ENCODE data around the gene SAMM50.

The SAMM50 gene

DNA sequence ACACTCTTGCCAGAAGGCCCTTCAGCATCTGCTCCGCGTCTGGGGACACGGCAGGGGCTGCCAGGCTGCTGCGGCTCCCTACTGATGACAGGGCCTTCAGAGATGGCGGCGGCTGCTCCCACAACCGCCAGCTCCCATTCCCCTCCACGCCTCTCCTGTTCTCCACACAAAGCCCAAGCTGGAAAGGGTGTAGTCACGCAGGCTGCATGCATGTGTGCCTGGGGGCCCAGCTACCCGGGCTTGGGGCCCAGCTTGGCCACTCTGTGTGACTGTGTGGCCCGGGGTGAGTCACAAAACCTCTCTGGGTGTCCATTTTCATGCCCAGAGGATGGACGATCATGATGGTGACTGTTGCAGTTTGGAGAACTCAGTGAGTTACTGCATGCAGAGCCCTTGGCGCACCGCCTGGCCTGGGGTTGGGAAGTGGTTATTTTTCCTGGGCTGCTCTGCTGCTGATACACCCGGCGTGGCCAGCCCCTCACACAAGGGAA, 37.1 kb downstream of the SAMM50 start:
- H4K20me1 ChIP-seq (ENCODE audit: insufficient read depth, low read length) = no peaks in the 10 kb centered on the region
- no peak for DNase-seq
- no peak overlapping the region for H3K4me3 ChIP-seq (ENCODE audit: low read length)
- H3K9ac ChIP-seq (ENCODE audit: low read length) = no peak overlapping the region
- no peaks in the 10 kb centered on the region for H3K9me2 ChIP-seq (replicated peaks; ENCODE audit: insufficient read depth, low read length)
- no peaks in the 10 kb centered on the region for H3K36me3 ChIP-seq (replicated peaks; ENCODE audit: insufficient read depth, low read length)
- H3K4me1 ChIP-seq (ENCODE audit: low read length) = no peaks in the 10 kb centered on the region
- H3K27me3 ChIP-seq (replicated peaks; ENCODE audit: insufficient read depth, low read length) = no peaks in the 10 kb centered on the region
- H2AFZ ChIP-seq (ENCODE audit: low read length) = no peak overlapping the region
- H3K4me2 ChIP-seq (ENCODE audit: low read depth, low read length) = no peak overlapping the region
- no peak for TF ChIP-seq EZH2 (optimal IDR thresholded peaks at IDR 0.05; ENCODE audit: low read depth, low read length)
- TF ChIP-seq EZH2phosphoT487 (IDR thresholded peaks at IDR 0.05; ENCODE audit: low read length) = no peak
- TF ChIP-seq, protein P1, sequence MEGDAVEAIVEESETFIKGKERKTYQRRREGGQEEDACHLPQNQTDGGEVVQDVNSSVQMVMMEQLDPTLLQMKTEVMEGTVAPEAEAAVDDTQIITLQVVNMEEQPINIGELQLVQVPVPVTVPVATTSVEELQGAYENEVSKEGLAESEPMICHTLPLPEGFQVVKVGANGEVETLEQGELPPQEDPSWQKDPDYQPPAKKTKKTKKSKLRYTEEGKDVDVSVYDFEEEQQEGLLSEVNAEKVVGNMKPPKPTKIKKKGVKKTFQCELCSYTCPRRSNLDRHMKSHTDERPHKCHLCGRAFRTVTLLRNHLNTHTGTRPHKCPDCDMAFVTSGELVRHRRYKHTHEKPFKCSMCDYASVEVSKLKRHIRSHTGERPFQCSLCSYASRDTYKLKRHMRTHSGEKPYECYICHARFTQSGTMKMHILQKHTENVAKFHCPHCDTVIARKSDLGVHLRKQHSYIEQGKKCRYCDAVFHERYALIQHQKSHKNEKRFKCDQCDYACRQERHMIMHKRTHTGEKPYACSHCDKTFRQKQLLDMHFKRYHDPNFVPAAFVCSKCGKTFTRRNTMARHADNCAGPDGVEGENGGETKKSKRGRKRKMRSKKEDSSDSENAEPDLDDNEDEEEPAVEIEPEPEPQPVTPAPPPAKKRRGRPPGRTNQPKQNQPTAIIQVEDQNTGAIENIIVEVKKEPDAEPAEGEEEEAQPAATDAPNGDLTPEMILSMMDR (IDR thresholded peaks at IDR 0.05; ENCODE audit: low read length) = no peak
- H3K27ac ChIP-seq (ENCODE audit: low read length) = no peak overlapping the region
- H3F3A ChIP-seq (ENCODE audit: insufficient read depth, low read length) = no peaks in the 10 kb centered on the region
- no peaks in the 10 kb centered on the region for H3K79me2 ChIP-seq (ENCODE audit: low read length)
- no peaks in the 10 kb centered on the region for H3K9me3 ChIP-seq (replicated peaks; ENCODE audit: insufficient read depth, low read length)

DNA sequence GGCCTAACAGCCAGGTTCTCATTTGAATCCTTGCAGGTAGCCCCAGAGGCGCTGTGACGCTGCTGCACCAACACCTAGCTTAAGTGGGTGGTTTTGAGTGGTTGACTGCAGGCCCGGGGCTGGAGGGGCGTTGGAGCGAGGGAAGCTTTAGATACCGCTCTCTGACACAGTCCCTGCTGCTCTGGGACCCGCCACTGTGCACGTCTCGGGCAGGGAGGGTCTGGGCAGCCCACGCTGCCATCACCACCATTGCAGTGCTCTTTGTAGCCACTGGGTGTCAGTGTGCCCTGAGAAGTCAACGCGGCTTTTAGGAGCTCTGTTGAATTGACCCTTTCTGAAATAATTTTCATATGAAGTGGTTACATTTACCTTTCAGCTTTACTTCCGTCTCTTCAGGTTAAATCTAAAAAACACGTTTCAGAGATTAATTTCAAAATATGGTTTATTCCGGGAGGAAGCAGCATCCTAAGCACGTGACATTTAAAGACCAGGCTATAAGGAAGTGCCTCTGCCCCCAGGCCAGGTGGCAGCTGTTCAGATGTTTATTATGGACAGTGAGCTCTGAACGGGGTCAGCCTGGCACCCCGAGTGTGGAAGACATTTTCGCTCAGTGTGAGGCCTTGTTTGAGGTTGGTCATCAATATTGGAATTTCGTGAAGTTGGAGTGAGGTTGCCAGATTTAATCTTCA, 38.0 kb downstream of the SAMM50 start:
- no peaks in the 10 kb centered on the region for H3K36me3 ChIP-seq (replicated peaks; ENCODE audit: insufficient read depth, low read length)
- TF ChIP-seq, protein P1 (IDR thresholded peaks at IDR 0.05; ENCODE audit: low read length) = peak; percentile 97
- TF ChIP-seq EZH2phosphoT487 (IDR thresholded peaks at IDR 0.05; ENCODE audit: low read length) = no peak
- H3K9ac ChIP-seq (ENCODE audit: low read length) = no peak overlapping the region

DNA sequence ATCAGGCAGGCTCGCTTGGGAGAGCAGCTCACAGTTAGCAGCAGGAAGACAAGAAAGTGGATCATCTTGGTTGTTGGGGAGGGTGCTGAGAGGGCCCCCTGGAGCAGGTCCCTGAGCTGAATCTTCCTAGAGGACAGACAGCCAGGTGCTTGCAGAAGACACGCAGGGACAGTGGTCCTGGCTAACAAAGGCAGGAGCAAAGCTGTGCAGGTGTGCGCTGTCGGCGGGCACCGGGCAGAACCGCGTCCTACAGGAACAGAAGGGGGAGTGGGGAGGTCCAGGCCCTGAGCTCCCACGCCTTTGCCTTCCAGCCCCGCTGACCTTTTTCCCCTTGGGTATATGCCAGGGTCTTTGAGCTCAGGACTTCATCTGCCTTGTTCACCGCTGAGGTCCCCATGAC, 38.8 kb downstream of the SAMM50 start:
- no peaks in the 10 kb centered on the region for H3K36me3 ChIP-seq (replicated peaks; ENCODE audit: insufficient read depth, low read length)

More for the DNA sequence above, 38.0 kb downstream of the SAMM50 start:
- H3K4me2 ChIP-seq (ENCODE audit: low read depth, low read length) = no peak overlapping the region
- H3K4me3 ChIP-seq (ENCODE audit: low read length) = no peak overlapping the region
- no peak overlapping the region for H3K27ac ChIP-seq (ENCODE audit: low read length)
- no peaks in the 10 kb centered on the region for H3F3A ChIP-seq (ENCODE audit: insufficient read depth, low read length)
- no peaks in the 10 kb centered on the region for H3K9me2 ChIP-seq (replicated peaks; ENCODE audit: insufficient read depth, low read length)
- H3K4me1 ChIP-seq (ENCODE audit: low read length) = no peaks in the 10 kb centered on the region
- H4K20me1 ChIP-seq (ENCODE audit: insufficient read depth, low read length) = no peaks in the 10 kb centered on the region
- no peaks in the 10 kb centered on the region for H3K9me3 ChIP-seq (replicated peaks; ENCODE audit: insufficient read depth, low read length)
- peak; percentile 53 for DNase-seq
- no peaks in the 10 kb centered on the region for H3K79me2 ChIP-seq (ENCODE audit: low read length)
- no peak overlapping the region for H2AFZ ChIP-seq (ENCODE audit: low read length)
- no peaks in the 10 kb centered on the region for H3K27me3 ChIP-seq (replicated peaks; ENCODE audit: insufficient read depth, low read length)

More for the DNA sequence above, 38.8 kb downstream of the SAMM50 start:
- Histone ChIP-seq H3K4me1 (ENCODE audit: low read length) (no peaks in the 10 kb centered on the region), H3K9ac (ENCODE audit: low read length) (no peak overlapping the region), H3K9me2 (replicated peaks; ENCODE audit: insufficient read depth, low read length) (no peaks in the 10 kb centered on the region), H4K20me1 (ENCODE audit: insufficient read depth, low read length) (no peaks in the 10 kb centered on the region), H3K4me3 (ENCODE audit: low read length) (no peak overlapping the region), H3K4me2 (ENCODE audit: low read depth, low read length) (no peak overlapping the region), H3K27me3 (replicated peaks; ENCODE audit: insufficient read depth, low read length) (no peaks in the 10 kb centered on the region), H3K27ac (ENCODE audit: low read length) (no peak overlapping the region), H3K9me3 (replicated peaks; ENCODE audit: insufficient read depth, low read length) (no peaks in the 10 kb centered on the region), H3F3A (ENCODE audit: insufficient read depth, low read length) (no peaks in the 10 kb centered on the region), H3K79me2 (ENCODE audit: low read length) (no peaks in the 10 kb centered on the region), H2AFZ (ENCODE audit: low read length) (no peak overlapping the region)
- TF ChIP-seq EZH2phosphoT487 (IDR thresholded peaks at IDR 0.05; ENCODE audit: low read length) = no peak
- TF ChIP-seq, protein P1 (IDR thresholded peaks at IDR 0.05; ENCODE audit: low read length) = no peak
- DNase-seq = no peak
